Dedifferentiated amniotic fluid mesenchymal stem cell (primary cell): Measurements from ENCODE around the gene RHBDD1.
A peak's percentile ranks its signal among the peaks of the same experiment; 100 is the strongest.

Source experiments
- DNase-seq: peaks from one replicate; pipeline ENCODE4 v3.0.0-alpha.2; 2016; ENCODE audit errors: extremely low spot score

Gene RHBDD1

DNA sequence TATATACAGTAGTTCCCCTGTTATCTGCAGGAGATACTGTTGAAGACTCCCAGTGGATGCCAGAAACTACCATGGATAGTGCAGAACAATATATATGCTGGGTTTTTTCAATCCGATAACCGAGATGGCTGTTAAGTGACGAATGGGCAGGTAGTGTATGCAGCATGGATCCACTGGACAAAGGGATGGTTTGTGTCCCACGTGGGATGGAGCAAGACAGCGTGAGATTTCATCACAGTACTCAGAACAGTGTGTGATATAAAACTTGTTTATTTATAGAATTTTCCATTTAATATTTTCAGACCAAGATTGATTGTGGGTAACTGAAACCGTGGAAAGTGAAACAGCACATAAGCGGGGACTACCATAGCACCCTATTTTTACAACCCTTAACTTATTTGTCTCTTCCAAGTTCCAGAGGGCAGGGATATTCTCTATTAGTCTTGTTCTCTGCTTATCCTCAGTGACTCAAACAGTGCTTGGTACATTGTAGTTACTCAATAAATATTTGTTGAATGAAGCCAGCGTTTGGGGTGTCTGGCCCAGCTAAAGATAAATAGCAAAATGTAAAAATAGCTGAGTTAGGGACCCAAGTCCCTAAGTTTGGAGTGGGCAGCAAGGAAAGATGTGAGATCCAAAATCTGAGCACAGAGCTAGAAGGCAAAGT lies 50.0 kb downstream of the RHBDD1 start:
- no peak for DNase-seq

GRCh38 chr2:226887940-226888339 lies 52.1 kb downstream of the RHBDD1 start:
- no peak for DNase-seq

DNA sequence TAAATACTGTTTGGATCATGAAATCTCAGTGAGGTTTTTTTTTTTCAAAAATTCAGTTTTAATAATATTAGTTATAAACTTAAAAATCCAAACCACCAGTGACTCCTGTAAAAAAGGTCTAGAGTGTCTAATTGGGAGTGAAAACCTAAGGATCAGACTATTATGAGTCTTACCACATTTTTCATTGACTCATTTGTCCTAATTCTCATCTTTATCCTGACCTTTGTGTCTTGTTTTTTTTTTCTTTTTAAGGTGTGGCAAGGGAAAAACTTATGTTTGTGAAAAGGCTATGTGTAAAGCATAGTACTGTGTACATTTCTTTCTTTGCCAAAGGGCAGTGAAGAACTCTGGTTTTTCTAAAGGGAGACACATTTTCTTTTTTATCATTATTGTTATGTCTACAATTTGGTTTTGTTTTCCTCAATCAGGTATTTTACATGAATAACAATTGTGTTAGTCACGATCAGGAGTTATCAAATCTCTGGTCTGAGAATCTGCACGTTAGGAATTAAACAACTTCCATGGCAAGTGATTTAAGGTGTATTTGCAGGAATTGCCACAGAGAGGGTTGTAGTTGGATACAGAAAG lies 52.6 kb downstream of the RHBDD1 start:
- DNase-seq: no peak

GRCh38 chr2:226888971-226889370 lies 53.1 kb downstream of the RHBDD1 start:
- no peak for DNase-seq

- no peak for DNase-seq
These were observed 54.4 kb downstream of the RHBDD1 start for GRCh38 chr2:226890286-226890685.

DNA sequence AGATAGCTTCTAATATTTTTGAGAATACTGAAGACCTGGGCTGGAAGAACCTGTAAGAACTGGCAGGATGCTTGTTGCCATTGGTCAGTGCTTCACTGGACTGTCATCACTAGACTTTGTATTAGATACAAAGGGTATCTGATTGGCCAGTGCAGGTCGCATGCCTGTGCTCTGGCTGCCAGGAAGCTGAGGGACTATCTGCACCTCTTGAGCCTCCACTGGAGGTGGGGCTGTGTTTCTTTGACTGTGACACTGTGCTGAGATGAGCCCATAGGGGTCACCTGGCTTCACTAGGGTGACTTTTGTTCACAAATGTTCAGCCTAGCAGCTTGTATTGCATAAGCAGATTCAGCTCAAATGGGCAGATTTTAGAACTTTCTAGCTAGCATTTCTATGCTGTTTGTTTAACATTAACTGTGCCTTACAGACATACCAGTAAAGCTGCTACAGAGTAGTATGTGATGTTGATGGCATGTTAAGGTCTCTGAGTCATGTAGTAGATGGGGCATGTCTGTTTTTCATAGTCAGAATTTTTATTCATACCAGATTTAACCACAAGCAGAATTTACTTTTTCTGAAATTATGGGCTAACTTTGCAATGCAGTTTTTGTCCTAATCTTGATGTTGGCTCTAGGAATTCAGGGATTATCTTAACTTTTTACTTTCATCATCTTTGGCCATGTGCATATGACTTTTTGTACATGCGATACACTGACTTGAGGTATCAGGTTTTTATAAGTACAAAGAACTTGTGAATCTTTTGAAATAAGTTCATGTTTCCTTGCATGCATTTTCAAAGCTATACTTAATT lies 56.1 kb downstream of the RHBDD1 start:
- peak; percentile 95 for DNase-seq

DNA sequence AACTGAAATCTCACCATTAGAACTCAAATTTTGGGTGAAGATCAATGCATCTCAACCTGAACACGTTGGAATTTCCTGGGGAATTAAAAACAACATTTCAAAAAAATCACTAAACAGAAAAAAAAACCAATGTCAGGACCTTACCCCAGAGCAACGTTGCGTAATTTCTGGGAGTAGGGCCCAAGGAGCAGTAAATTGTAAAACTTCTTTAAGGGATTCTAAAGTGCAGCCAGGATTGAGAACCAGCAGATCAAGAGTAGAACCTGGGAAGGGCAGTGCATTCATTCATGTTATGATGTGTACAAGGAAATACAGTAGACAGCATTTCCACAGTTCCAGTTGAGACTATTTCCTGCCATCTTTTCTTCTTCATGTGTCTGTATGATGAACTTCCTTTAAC lies 56.9 kb downstream of the RHBDD1 start:
- no peak for DNase-seq

GRCh38 chr2:226893216-226893615 lies 57.4 kb downstream of the RHBDD1 start:
- DNase-seq: no peak

DNA sequence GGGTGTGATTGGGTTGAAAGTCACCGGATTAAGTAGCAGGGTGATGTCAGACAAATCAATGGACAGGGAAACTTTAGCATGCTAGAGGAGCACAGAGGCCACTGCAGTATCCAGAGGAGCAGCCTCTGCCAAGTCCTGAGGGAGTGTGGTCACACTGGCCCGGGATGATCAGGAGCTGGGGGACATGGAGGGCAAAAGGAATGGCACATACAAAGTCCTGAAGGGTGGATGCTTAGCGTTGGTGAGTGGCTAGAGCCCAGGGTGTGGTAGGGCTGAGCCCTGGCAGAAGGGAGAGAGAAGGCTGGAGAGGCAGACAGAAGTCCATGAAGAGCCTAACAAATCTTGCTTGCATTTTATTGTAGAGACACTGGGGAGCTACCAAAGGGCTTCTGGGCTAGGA lies 58.9 kb downstream of the RHBDD1 start:
- DNase-seq: no peak

GRCh38 chr2:226895579-226895978 lies 59.7 kb downstream of the RHBDD1 start:
- no peak for DNase-seq

- DNase-seq: no peak
These were observed 62.3 kb downstream of the RHBDD1 start for GRCh38 chr2:226898121-226898520.

DNA sequence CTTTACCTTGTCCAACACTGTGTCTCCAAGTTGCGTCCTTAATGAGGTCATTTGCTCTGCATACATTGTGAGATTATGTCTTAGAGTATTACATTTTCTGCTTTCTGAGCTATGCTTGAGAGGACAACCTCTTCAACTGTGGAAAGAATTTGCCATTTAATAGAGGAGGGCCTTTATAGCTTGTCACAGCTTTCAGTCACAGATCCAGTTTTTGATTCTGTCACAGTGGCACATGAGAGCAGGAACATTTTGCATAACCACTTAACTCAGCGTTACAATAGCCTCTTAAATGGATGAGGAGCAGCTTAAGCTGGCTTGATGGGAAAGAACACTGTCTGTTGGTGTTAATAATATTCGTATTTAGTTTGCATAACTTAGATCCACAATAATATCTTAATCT lies 63.0 kb downstream of the RHBDD1 start:
- DNase-seq: no peak

- no peak for DNase-seq
These were observed 66.5 kb downstream of the RHBDD1 start for GRCh38 chr2:226902041-226902966.

DNA sequence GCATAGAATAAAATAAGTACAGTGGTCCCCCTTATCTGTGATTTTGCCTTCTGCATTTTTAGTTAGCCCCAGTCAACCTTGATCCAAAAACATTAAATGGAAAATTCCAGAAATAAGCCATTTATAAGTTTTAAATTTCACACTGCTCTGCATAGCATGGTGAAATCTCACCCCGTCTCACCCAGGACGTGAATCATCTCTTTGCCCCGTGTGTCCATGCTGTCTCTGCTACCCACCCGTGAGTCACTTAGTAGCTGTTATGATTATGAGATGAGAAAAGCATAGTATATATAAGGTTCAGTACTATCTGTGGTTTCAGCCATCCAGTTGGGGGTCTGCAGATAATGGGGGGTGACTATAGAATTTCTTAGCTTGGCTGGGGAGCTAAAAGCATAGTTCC lies 67.3 kb downstream of the RHBDD1 start:
- peak; percentile 80 for DNase-seq

DNA sequence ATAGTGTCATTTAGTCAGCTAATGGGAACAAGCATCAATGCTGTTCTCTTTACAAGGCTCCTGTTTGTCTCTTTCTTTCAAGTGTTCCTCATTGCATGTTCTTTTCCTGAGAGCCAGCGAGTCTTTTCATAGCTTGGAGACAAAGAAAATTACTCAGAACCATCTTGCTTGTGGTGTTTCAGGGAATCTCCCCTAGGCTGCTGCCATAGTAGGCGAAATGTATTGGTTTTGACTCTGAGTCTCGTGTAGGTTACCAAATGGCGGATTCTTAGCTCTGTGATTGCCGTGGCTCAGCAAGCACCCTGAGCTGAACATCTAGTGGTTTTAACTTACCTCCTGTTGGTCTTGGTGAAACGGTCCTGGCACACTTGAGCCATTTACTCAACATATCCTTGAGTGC lies 68.7 kb downstream of the RHBDD1 start:
- no peak for DNase-seq

DNA sequence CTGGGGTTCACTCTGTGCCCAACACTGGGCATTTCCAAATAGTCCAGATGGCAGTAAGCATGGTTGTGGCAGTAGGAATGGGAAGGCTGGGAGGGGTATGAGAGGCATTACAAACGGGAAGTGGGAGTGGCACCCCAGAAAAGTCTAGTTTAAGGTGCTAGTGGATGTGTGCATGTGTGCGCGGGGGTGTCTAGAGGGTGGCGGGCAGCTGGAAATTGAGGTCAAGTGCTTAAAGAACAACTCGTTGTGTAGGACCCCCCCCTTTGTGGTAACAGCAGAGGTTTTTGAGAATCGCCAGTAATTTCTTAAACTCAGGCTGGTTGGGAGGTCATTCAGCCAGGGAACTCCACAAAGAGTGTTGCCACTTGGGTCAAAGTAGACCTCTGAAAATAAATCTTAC lies 69.9 kb downstream of the RHBDD1 start:
- DNase-seq: no peak

DNA sequence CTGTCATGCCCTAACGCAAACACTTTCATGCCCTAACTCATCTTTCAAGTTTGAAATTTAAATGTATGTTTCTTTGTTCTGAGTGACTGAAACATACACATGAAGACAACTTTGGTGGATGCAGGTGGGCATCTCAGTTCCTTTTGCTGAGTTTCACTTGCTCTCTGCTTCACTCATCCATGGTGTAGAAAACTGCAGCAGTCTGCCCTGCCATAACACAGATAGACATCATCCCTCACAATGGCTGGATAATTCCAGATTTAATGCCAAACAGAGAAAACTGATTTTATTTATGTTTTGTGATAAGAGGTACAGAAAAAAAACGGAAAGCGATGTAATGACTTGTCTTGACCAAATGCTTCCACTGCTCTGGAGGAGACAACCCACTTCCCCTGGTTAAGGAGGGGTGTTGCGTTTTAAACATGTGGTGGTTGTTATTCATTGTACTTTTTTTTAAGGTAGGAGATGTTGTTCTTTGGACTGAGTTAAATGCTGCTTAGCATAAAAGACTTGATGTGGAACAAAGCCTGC lies 70.4 kb downstream of the RHBDD1 start:
- no peak for DNase-seq

GRCh38 chr2:226909126-226909525 lies 73.3 kb downstream of the RHBDD1 start:
- DNase-seq: no peak

GRCh38 chr2:226909836-226910235 lies 74.0 kb downstream of the RHBDD1 start:
- DNase-seq: no peak

GRCh38 chr2:226910384-226910783 lies 74.5 kb downstream of the RHBDD1 start:
- no peak for DNase-seq

- DNase-seq: no peak
These were observed 76.1 kb downstream of the RHBDD1 start for GRCh38 chr2:226911932-226912331.

GRCh38 chr2:226913641-226914040 lies 77.8 kb downstream of the RHBDD1 start:
- DNase-seq: no peak
